Neural progenitor cell (in vitro differentiated cells): ENCODE data around the gene ADM2. TPM values are rescaled to one million over a fixed set of nuclear protein-coding genes. Genes with fewer than 3 reads are reported as not detected.

Source experiments
- DNase-seq: peaks from one replicate; pipeline ENCODE4 v3.0.0-alpha.2; 2016; ENCODE audit warnings: low spot score
- H2AFZ ChIP-seq: fragments of 200-600 bp; sonication (generic); replicated peaks from 2 replicates; pipeline ENCODE4 v1.6.1; 2016; ENCODE audit warnings: antibody characterized with exemption
- H3F3A ChIP-seq: fragments of 200-600 bp; sonication (generic); 2 replicates; pipeline ENCODE4 v1.6.1; 2016; ENCODE audit warnings: antibody characterized with exemption, low read depth
- H3K27ac ChIP-seq: fragments of 200-600 bp; sonication (generic); 2 replicates; pipeline ENCODE4 v1.5.1; 2016; ENCODE audit warnings: mild to moderate bottlenecking
- H3K27me3 ChIP-seq: fragments of 200-600 bp; sonication (generic); 2 replicates; pipeline ENCODE4 v1.6.1; 2016; ENCODE audit warnings: mild to moderate bottlenecking, moderate library complexity
- H3K36me3 ChIP-seq: fragments of 200-600 bp; sonication (generic); 2 replicates; pipeline ENCODE4 v1.5.1; 2016
- H3K4me1 ChIP-seq: fragments of 200-600 bp; sonication (generic); 2 replicates; pipeline ENCODE4 v1.6.1; 2016; ENCODE audit warnings: mixed run types
- H3K4me2 ChIP-seq: fragments of 200-600 bp; sonication (generic); 2 replicates; pipeline ENCODE4 v1.6.1; 2016
- H3K4me3 ChIP-seq: fragments of 200-600 bp; sonication (generic); 2 replicates; pipeline ENCODE4 v1.5.1; 2016
- H3K79me2 ChIP-seq: fragments of 200-600 bp; sonication (generic); 2 replicates; pipeline ENCODE4 v1.6.1; 2016; ENCODE audit warnings: low read depth
- H3K9ac ChIP-seq: fragments of 200-600 bp; sonication (generic); 2 replicates; pipeline ENCODE4 v1.6.1; 2016
- H3K9me3 ChIP-seq: fragments of 200-600 bp; sonication (generic); 2 replicates; pipeline ENCODE4 v1.5.1; 2016; ENCODE audit warnings: low read depth
- H4K20me1 ChIP-seq: fragments of 200-600 bp; sonication (generic); 2 replicates; pipeline ENCODE4 v1.6.1; 2016; ENCODE audit warnings: low read depth
- H3K27ac Mint-ChIP-seq: 3 replicates; pipeline ENCODE4 v1.8.0; 2021; ENCODE audit warnings: mixed read lengths
- H3K27me3 Mint-ChIP-seq: 2 replicates; pipeline ENCODE4 v1.8.0; 2022; ENCODE audit warnings: low read depth, mild to moderate bottlenecking, inconsistent platforms, moderate library complexity, mixed read lengths; ENCODE audit not compliant: insufficient read depth
- H3K36me3 Mint-ChIP-seq: 3 replicates; pipeline ENCODE4 v1.8.0; 2021; ENCODE audit warnings: mixed read lengths
- H3K4me1 Mint-ChIP-seq: 3 replicates; pipeline ENCODE4 v1.8.0; 2021; ENCODE audit warnings: mixed read lengths
- H3K4me3 Mint-ChIP-seq: 3 replicates; pipeline ENCODE4 v1.8.0; 2021; ENCODE audit warnings: mild to moderate bottlenecking, moderate library complexity, mixed read lengths
- H3K9me3 Mint-ChIP-seq: 3 replicates; pipeline ENCODE4 v1.8.0; 2020; ENCODE audit warnings: mixed read lengths
- EZH2 ChIP-seq: fragments of 200-600 bp; sonication (generic); IDR thresholded peaks from 2 replicates; pipeline ENCODE4 v1.6.1; 2017; ENCODE audit warnings: antibody characterized with exemption, mild to moderate bottlenecking, moderate library complexity
- EZH2phosphoT487 ChIP-seq: fragments of 200-600 bp; sonication (generic); IDR thresholded peaks from 2 replicates; pipeline ENCODE4 v1.6.1; 2017; ENCODE audit warnings: antibody characterized with exemption
- total RNA-seq: library from RNA; depleted of rRNA; stranded (reverse); fragments of >200 nt; gene quantifications from 2 replicates; pipeline ENCODE4 v1.2.3, GENCODE V29; 2015; ENCODE audit warnings: low replicate concordance
- TF ChIP-seq, protein P1 (sequence below): fragments of 200-600 bp; sonication (generic); IDR thresholded peaks from 2 replicates; pipeline ENCODE4 v1.5.1; 2017; ENCODE audit warnings: antibody characterized with exemption, mild to moderate bottlenecking

Gene ADM2
- total RNA-seq, 1 donor from 2014 or later = 0.13 TPM

DNA sequence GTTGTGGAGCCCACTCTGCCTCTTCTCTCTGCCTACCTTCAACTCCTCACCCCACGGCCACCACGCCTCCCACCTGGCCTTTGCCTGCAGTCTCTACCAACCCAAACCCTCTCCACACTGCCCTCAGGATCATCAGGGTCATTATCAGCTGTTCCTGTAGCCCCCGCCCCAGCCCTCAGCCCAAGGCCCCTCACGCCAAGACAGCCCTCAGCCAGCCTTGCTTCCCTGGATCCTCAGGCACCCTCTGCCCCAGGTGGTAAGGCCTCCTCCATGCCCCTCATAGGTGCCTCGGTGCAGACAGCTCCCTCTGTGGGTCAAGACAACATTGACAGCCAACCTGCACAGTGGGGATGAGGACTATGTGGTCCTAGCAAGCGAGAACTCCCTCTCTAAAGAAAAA lies 8.3 kb upstream of the ADM2 start:
- Histone ChIP-seq H3K36me3 (no peaks in the 10 kb centered on the region), H3F3A (no peaks in the 10 kb centered on the region), H3K4me1 (peaks cover 15% of the 10 kb centered on the region), H3K9ac (no peak overlapping the region), H2AFZ (no peak overlapping the region), H3K4me2 (peak overlapping the region; percentile 99), H3K4me3 (no peak overlapping the region), H3K9me3 (no peaks in the 10 kb centered on the region), H3K27me3 (no peaks in the 10 kb centered on the region), H3K79me2 (peaks cover 65% of the 10 kb centered on the region), H3K27ac (no peak overlapping the region), H4K20me1 (peaks cover 65% of the 10 kb centered on the region)
- peak overlapping the region; percentile 87 for H3K4me3 Mint-ChIP-seq
- peak overlapping the region; percentile 77 for H3K27ac Mint-ChIP-seq
- TF ChIP-seq, protein P1, sequence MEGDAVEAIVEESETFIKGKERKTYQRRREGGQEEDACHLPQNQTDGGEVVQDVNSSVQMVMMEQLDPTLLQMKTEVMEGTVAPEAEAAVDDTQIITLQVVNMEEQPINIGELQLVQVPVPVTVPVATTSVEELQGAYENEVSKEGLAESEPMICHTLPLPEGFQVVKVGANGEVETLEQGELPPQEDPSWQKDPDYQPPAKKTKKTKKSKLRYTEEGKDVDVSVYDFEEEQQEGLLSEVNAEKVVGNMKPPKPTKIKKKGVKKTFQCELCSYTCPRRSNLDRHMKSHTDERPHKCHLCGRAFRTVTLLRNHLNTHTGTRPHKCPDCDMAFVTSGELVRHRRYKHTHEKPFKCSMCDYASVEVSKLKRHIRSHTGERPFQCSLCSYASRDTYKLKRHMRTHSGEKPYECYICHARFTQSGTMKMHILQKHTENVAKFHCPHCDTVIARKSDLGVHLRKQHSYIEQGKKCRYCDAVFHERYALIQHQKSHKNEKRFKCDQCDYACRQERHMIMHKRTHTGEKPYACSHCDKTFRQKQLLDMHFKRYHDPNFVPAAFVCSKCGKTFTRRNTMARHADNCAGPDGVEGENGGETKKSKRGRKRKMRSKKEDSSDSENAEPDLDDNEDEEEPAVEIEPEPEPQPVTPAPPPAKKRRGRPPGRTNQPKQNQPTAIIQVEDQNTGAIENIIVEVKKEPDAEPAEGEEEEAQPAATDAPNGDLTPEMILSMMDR = peak; percentile 40
- TF ChIP-seq EZH2phosphoT487 (no peak), EZH2 (no peak)
- peaks cover 12% of the 10 kb centered on the region for H3K27me3 Mint-ChIP-seq
- H3K4me1 Mint-ChIP-seq = peaks cover 20% of the 10 kb centered on the region
- no peaks in the 10 kb centered on the region for H3K36me3 Mint-ChIP-seq
- no peaks in the 10 kb centered on the region for H3K9me3 Mint-ChIP-seq
- peak; percentile 38 for DNase-seq

DNA sequence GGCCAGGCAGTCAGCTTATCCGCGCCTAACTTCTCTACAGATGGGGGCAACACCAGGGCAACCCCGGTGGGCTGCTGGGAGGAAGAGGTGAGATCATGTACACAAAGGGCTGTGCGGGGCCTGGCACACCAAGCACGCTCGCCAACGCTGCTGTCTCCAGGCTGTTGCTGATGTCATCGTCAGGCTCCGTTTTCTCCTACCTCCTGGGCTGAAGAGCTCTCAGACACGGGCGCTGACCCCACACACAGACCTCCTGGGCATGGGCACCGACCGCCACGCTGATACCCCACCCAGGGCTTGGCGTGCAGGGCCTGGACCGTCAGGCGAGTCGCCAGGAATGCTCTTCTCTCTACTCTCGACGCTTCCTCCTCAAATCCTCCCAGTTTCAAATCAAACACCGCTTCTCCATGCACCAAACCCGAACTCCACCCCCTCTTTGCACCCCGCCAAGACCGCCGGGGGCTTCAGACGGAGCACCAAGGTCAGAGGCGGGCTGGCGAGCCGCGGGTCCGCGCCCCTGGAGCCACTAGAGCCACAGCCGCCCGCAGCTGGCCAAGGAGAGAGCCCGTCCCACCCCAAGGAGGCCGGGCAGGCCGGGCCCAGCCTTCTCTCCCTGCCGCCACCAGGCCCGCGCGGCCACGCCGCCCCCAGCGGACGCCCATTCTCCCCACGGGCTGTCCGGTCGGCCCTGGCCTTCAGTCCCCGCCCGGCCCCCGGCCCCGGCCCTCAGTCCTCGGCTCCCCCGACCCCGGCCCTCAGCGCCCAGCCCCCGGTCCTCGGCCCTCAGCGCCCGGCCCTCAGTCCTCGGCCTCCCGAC lies 7.3 kb upstream of the ADM2 start:
- H2AFZ ChIP-seq = no peak overlapping the region
- peak overlapping the region; percentile 91 for H3K4me3 ChIP-seq
- DNase-seq = peak; percentile 60
- Mint-ChIP-seq H3K4me1 (peaks cover 20% of the 10 kb centered on the region), H3K27ac (peak overlapping the region; percentile 28), H3K36me3 (no peaks in the 10 kb centered on the region), H3K9me3 (no peaks in the 10 kb centered on the region), H3K4me3 (peak overlapping the region; percentile 87), H3K27me3 (peaks cover 19% of the 10 kb centered on the region)
- peaks cover 5% of the 10 kb centered on the region for H3K27me3 ChIP-seq
- TF ChIP-seq EZH2 (no peak), EZH2phosphoT487 (no peak)
- TF ChIP-seq, protein P1 = no peak
- peaks cover 56% of the 10 kb centered on the region for H3K79me2 ChIP-seq
- no peak overlapping the region for H3K27ac ChIP-seq
- H3F3A ChIP-seq = no peaks in the 10 kb centered on the region
- H3K9me3 ChIP-seq = no peaks in the 10 kb centered on the region
- peak overlapping the region; percentile 99 for H3K4me2 ChIP-seq
- H3K36me3 ChIP-seq = no peaks in the 10 kb centered on the region
- H3K9ac ChIP-seq = peak overlapping the region; percentile 88
- H4K20me1 ChIP-seq = peaks cover 55% of the 10 kb centered on the region
- H3K4me1 ChIP-seq = peaks cover 15% of the 10 kb centered on the region

DNA sequence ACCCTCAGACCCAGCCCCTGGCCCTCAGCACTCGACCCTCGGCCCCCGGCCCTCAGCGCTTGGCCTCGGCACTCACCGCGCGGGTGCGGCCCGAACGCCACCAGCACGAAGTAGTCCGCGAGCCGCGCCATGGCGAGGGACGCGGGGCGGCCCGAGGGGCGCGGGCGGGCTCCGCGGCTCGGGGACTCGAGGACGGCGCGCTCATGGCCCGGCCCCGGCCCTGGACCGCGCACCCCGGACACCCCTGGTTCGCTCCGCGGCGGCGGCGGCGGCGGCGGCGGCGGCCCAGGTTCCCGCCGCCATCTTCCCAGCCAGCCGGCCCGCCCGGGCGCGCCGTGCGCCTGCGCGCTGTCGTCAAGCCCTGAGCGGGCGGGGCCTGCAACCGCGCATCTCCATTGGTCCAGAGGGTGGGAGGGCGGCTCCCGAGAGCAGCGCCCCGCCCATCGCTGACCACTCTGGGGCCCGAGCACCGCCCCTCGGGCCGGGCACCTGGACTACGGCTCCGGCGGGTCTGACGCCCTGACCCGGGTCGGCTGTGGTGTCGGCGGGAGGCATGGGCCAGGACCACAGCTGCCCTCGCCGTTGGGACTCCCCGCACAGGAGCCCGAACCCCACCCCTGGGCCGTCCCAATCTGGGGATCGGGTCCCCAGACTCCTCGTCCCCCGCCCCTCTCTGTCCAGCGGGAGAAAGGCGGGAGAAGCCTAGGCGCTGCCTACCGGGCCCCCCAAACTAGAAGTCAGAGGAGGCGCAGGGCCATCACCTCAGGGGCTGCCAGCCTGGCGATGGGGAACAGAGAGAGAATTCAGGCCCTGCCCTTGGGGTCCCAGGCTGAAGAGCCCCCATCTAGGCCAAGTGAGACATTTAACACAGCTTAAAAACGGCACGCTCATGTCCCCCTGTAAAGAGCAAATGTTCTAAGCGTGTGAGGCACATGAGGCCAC lies 6.4 kb upstream of the ADM2 start, which contains the start of gene SBF1:
Gene SBF1, minus strand, starts transcription at position 326 of the 942 bp plus-strand sequence. Its CDS starts 195 bp downstream, at position 131.
- peaks cover 46% of the 10 kb centered on the region for H4K20me1 ChIP-seq
- peak within 1 kb of the TSS; percentile 91 for H3K4me3 ChIP-seq
- peaks cover 47% of the 10 kb centered on the region for H3K79me2 ChIP-seq
- peak; percentile 98 for DNase-seq
- peaks cover 28% of the 10 kb centered on the region for H3K27me3 Mint-ChIP-seq
- peak within 1 kb of the TSS; percentile 88 for H3K9ac ChIP-seq
- H3F3A ChIP-seq = no peaks in the 10 kb centered on the region
- peaks cover 20% of the 10 kb centered on the region for H3K4me1 Mint-ChIP-seq
- no peak within 1 kb of the TSS for H3K27ac ChIP-seq
- peaks cover 13% of the 10 kb centered on the region for H3K4me1 ChIP-seq
- peak within 1 kb of the TSS; percentile 28 for H3K27ac Mint-ChIP-seq
- no peaks in the 10 kb centered on the region for H3K36me3 ChIP-seq
- H3K27me3 ChIP-seq = peaks cover 14% of the 10 kb centered on the region
- H3K4me2 ChIP-seq = peak within 1 kb of the TSS; percentile 99
- peak within 1 kb of the TSS; percentile 87 for H3K4me3 Mint-ChIP-seq
- peaks cover 2% of the 10 kb centered on the region for H3K9me3 Mint-ChIP-seq
- TF ChIP-seq EZH2 (no peak), EZH2phosphoT487 (no peak)
- TF ChIP-seq, protein P1 = no peak
- no peaks in the 10 kb centered on the region for H3K36me3 Mint-ChIP-seq
- peak within 1 kb of the TSS; percentile 4 for H2AFZ ChIP-seq
- H3K9me3 ChIP-seq = no peaks in the 10 kb centered on the region
